Stimulated activated naive CD8-positive, alpha-beta T cell treated with anti-CD3 and anti-CD28 coated beads, Interleukin-15, Interleukin-2, amounts not matched to agents 100 U/mL and 50 U/mL, for 24 hours (primary cell): ENCODE data around the gene TMEM97.
"Not testable (repeated sequence)": the region's sequence is repeated elsewhere in the genome, so short reads cannot be mapped to it uniquely, and the experiment has no call there.

ENCODE experiments used
- ATAC-seq: fragments of 150-1000 bp; cut with Tn5 transposase; one replicate; pipeline ENCODE4 v1.10.0; 2021
- DNase-seq: peaks from one replicate; pipeline ENCODE4 v3.0.0; 2021

The TMEM97 gene

DNA sequence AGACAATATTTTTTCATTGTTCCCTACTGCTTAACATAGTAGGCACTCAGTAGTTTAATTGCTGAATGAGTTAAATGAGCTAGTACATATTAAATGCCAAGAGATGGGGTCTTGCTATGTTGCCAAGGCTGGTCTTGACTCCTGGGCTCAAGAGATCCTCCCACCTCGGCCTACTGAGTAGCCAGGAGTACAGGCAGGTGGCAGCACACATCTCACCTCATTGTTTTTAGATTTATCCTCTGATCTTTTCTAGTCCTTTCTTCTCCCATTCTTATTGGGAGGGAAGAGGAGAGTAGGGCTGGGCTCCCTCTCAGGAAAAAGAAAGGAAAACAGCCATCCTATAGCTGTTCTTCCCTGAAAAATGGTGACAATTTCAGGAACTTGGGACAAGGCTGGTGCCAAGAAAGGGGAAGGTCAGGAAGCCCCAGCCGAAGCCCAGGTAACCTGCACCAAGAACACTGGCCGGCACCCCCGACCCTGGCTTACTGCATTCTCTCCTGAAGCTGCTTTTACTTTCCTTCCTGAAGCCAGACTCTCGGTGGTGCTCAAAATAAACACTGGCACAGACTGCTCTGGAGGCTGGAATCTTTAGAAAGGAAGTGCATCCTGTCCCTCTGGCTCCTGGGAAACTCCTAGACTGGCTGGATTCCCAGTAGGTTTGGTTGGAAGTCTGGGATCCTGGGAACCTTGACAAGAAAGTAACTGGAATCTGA is 19.2 kb downstream of the TMEM97 start:
- DNase-seq, result no peak
- ATAC-seq, result no peak

DNA sequence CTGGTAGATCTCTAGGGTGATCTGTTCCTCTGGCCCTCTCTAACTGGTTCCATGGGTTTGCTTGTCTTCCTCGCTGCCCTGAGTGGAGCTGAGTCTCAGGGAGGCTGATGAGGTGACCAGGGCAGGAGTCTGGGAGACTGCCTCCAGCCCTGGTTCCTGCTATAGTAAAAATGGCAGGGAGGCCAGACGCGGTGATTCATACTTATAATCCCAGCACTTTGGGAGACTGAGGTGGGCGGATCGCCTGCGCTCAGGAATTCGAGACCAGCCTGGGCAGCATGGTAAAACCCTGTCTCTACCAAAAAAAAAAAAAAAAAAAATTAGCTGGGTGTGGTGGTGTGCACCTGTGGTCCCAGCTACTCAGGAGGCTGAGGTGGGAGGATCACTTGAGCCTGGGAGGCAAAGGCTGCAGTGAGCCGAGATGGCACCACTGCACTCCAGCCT is 19.8 kb downstream of the TMEM97 start:
- ATAC-seq, DNase-seq: not testable (repeated sequence)

DNA sequence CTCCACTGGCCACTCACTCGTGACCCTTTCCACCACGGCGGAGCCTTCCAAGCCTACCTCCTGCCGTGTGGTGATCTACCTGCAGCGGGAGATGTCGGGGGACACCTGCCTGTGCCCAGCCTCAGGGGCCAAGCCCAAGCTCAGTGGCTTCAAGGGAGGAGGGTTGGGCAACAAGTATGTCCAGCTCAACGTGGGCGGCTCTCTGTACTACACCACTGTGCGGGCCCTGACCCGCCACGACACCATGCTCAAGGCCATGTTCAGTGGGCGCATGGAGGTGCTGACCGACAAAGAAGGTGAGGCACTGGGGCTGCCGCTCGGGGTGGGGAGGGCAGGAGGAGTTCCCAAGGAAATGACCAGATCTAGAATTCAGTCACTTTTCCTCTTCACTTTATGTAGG is 20.4 kb downstream of the TMEM97 start:
- no peak for ATAC-seq
- DNase-seq, result no peak

DNA sequence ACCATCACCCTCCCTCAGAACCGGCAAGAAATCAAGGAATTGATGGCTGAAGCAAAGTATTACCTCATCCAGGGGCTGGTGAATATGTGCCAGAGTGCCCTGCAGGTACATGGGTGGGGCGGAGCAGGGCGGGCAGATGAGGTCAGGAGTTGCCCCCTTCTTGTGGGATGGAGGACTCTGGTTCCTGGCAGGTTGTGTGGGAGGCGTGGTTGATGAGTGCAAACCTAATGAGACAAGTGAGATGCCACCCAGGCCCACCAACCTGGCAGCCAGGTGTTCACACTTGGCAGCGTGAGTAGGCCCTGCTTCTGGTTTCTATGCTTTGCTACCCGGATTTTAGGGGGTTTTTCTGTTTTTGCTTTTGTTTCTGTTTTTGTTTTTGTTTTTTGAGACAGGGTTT is 21.4 kb downstream of the TMEM97 start:
- ATAC-seq, result no peak
- DNase-seq, result no peak

DNA sequence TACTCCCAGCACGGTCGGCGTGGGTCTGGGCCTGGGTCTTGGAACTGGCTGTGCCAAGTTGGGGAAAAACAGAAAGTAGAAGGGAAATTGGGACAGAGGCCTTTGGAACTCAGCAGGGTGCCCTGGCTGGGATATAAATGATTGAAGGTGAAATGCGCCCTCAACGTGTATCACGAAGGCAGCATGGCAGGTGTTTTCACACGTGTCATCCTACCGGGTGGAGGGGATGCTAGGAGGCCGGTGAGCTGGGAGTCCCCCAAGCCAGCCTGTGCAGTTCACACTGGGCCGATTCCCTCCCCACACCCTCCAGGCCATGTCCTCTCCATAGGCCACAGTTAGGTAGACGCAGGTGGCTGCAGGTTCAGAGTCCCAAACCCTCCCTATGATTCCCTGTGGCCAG is 22.5 kb downstream of the TMEM97 start:
- DNase-seq (no peak), ATAC-seq (no peak)

DNA sequence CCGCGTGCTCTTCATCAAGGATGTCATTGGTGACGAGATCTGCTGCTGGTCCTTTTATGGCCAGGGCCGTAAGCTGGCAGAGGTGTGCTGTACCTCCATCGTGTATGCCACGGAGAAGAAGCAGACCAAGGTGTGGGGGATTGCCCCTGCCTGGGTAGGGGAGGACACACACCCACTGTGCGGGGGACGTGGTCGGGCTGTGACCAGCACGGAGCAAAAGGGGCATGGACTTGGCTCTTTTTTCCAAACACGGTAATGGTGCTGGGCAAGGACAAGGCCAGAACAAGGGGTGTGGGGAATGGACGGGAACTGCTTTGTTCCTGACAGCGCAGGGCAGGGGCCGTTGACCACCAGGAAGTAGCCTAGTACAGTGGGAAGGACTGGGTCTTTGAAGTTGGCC is 23.3 kb downstream of the TMEM97 start:
- no peak for ATAC-seq
- DNase-seq, result no peak

DNA sequence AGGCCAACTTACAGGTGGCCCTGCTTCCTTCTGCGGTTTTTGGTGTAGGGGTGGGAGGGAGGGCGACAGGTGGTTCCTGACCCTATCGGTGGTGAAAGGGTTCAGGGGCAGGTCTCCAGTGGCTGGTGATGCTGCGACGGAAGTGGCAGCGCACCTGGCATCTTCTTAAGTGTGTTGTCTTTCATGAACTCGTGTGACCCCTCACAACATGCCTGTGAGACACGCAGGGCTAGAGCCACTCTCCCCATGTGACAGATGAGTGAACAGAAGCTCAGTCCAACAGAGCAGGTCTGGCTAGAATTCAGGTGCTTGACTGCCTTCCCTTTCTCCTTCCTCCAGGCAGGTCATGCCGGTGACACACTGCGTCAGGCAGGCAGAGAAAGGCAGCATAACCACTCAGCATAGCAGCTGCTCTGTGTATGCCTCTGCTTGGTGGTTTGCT is 24.5 kb downstream of the TMEM97 start:
- DNase-seq, result no peak
- no peak for ATAC-seq

DNA sequence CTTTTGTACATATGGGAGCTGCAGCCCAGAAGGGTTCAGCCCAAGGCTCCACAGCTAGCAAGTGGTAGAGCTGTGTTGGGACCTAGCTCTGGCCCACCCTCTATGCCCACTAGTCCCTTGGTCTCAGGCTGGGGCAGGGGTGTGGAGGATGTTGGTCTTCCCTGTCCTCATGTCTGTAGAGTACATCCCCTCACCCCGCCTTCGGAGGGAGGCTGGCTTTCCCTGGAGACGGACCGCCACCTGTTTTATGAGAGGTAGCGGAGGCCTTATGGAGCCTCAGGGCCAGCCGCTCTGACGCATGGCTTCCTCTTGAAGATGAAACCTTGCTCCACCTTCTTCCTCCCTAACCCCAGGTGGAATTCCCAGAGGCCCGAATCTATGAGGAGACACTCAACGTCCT is 25.0 kb downstream of the TMEM97 start:
- ATAC-seq (peak; percentile 24), DNase-seq (no peak)

DNA sequence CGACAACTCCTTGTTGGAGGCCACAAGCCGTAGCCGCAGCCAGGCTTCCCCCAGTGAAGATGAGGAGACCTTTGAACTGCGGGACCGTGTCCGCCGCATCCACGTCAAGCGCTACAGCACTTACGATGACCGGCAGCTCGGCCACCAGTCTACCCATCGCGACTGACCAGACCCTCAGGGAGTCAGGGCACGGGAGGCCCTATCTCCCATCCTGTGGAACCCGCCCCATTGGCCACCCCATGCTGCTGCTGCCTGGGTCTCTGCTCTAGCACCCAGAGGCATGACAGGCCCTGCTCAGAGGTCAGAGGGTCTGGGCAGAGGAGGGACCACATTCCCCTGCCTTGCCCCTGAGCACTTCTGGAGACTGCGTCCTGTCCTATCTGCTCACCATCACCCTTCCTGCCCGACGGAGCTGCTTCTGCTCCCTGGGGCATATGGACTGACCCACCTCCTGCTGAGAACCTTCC is 25.5 kb downstream of the TMEM97 start:
- no peak for DNase-seq
- ATAC-seq, result no peak

DNA sequence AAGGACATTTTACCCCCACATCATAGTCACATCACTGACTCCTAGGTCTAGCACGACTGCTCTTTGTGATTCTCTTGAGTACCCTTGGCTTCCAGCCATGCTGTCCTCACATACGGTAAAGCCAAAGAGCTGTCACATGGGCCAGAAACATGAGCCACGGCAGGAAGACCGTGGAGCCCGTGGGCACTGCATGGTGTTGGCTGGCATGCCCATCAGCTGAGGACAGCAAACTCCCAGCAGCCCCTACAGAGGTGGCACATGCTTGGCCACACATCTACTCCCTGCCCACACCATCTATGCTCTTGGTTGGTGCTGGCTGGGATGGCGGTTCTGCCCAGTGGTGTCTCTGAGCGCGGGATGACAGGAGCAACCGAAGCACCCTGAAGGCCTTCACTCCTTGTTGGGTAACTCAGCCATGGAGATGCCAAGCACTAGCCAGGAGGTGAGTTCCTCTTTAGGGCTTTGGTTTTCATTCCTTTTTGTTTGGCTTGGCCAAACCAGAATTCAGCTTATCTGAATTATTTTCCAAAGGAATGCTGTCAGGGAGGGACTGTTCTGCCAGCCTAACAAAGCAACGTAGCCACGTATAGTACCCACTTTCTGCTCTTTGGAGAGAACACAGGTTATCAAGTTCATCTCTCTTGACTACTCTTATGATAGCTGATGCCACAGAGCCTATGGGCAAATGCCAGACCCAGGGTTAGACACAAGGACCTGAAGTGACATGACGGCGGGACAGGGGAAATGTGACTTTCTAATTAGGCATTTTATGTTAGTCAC is 26.6 kb downstream of the TMEM97 start:
- ATAC-seq (no peak), DNase-seq (no peak)

DNA sequence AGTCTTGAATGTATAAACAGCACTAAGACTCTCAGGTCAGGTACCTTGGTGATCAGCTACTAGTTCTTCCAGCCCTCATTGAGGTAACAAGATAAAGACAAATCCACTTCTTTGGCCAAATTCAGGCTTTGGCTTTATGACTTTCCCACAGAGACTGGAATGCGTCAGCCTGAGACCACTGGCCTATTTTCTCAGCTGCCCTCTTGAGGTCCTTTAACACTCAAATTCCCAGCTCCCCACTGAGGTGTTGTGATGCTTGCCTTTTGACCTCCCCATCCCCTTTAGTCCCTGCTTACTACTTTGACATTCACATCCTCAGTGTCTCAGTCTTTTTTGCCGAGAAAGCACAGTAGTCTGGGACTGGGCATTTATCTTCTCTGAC is 27.2 kb downstream of the TMEM97 start:
- no peak for ATAC-seq
- DNase-seq, result no peak

DNA sequence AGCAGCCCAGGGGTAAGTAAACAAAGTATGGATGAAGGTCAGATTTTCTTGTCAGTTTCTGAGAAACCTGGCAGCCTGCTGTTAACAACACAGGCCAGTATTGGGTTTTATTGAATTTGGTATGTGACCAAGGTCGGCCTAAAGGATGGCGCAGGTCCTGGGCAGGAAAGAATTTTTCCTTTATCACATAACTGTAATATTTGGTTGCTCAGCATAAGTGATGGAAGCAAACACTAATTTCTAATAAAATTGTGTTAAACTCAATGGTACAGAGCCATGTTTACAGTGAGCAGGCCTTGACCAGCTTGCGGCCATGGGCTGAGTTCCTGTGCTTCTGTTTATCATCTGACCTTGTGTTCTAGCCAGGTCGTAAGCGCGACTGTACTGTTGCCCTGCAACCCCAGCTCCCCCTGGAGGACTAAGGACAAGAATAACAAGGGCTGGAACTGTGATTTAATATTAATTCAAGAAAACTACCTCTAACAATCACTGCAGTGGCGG is 27.8 kb downstream of the TMEM97 start:
- ATAC-seq (no peak), DNase-seq (no peak)

DNA sequence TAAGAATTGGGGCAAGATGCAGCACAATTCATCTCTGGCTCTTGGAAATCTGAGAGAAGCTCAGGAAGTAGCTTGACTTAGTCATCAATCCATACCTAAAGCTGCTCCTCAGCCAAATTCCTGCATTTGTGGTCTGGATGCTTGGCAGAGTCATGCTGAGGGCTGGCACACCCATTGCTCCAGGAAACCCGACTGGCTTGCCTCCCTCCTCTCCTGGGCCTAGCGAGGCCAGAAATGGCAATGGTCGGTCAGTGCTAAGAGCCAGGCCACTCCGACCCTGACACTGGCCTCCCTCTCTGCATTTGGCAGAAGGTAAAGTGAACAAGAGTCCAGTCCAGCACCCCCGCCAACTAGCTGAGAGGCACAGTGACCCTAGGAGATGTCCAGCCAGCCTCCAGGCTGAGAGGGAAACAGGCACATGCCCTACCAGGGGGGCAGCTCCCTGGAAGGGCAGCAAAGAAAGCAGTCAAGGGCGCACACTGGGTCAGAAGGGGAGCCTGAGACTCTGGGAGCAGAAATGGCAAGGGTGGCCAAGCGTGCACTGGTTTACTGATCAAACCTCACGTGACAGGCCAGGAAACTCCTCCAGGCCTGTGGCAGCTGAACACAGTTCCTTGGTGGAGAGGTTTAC is 28.4 kb downstream of the TMEM97 start:
- no peak for DNase-seq
- ATAC-seq, result no peak

DNA sequence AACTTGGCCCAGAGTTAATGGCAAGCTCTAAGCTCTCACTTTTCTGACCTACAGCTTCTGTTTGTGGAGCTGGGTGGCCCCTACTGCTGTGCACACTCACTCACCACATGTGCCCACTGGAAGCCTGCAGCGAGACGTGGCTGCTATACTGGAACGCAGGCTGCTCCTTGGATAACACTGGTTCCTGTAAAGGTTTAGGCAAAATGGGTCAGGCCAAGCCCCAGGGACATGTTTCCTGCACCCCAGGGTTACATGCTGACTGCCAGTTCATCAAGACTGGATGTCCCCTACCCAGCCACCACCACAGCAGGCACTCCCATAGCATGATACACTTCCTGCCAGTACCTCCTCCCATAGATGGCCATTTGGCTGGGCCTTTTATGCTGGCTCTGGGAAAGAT is 30.0 kb downstream of the TMEM97 start:
- ATAC-seq (no peak), DNase-seq (no peak)

DNA sequence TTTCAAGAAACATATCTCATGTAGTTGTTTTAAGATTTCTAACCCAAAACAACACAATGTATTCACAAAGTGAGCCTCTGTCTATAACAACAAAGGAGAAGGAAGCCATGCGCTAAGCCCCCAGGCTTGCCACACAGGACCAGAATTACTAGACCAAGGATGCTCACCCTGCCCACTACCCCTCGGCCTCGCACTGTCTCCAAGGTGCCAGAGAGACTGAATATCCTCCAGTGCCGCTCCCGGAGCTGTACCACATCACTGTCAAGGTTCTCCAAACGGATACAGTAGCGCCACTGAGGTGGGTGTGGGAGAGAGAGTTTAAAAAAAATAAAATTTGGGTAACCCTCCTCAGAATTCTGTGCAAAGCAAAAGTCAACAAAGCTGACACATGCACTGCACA is 31.3 kb downstream of the TMEM97 start:
- no peak for ATAC-seq

DNA sequence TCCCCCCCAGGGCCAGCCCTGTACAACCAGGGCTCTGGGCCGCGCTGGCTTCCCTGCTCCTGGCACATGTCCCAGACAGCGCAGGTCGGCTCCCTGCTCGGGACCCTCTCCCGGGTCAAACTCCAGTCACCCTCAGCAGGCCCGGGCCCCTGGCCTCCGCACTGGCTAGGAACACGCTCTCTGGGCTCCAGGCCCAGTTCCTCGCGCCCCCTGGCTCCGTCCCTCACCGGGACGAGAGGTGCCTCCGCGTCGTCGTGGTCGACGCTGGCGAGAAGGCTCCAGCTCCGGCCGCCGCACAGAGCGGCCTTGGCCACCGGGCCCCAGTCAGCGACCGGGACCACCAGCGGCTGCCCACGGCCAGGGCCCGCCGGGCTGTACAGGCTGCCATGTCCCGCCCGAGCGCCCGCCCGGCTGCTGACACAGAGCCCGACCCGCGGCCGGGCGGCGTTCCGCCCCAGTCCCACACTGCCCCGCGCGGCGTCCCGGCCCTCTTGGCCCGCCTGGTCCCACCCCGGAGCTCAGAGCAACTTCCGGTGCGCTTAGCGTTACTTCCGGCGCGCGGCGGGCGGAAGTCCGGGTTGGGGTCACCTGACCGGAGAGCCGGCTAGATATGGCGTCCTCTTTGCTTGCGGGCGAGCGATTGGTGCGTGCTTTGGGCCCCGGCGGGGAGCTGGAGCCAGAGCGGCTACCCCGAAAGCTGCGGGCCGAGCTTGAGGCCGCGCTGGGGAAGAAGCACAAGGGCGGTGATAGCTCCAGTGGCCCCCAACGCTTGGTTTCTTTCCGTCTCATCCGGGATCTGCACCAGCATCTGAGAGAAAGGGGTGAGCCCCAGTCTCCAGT is 38.3 kb downstream of the TMEM97 start, which contains the start of gene POLDIP2:
POLDIP2 (minus strand) TSS at position 467 of the 840 bp plus-strand sequence; CDS start at position 388, 79 bp downstream.
- peak; percentile 100 for ATAC-seq
- peak; percentile 97 for DNase-seq

More for the DNA sequence above, 31.3 kb downstream of the TMEM97 start:
- DNase-seq, result no peak

DNA sequence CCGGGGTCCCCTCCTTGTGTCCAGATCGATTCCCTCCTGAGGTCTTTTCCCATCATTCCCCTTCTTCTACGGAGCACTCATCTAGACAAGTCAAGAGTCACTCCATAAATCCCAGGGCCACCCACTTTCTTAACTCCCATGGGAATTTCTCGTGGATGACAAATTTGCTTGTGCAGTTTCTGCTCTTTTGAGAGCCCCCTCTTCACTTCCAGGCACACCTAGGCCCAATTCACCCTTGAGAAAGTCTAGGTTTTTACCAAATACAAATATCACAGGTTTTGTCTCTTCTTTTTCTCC is 38.8 kb downstream of the TMEM97 start:
- ATAC-seq (no peak), DNase-seq (no peak)

DNA sequence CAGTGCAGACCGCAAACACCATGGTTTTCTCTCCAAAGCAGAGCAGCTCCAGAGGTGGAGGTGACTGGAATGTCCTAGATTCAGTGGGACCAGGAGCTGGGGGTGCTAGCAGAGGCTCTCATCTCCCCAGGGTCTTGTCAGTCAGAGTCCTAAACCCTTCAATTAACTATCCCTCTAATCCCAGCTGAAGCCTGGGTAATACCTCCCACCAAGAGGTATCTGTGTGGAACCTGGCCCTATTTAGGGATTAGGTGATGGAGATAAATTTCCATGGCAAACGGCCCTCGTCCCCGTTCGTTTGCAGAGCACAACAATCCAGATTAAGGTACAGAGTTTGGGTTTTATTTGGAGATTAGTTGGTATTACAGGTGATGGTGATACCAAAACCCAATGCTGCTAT is 44.2 kb downstream of the TMEM97 start:
- DNase-seq (no peak), ATAC-seq (no peak)

DNA sequence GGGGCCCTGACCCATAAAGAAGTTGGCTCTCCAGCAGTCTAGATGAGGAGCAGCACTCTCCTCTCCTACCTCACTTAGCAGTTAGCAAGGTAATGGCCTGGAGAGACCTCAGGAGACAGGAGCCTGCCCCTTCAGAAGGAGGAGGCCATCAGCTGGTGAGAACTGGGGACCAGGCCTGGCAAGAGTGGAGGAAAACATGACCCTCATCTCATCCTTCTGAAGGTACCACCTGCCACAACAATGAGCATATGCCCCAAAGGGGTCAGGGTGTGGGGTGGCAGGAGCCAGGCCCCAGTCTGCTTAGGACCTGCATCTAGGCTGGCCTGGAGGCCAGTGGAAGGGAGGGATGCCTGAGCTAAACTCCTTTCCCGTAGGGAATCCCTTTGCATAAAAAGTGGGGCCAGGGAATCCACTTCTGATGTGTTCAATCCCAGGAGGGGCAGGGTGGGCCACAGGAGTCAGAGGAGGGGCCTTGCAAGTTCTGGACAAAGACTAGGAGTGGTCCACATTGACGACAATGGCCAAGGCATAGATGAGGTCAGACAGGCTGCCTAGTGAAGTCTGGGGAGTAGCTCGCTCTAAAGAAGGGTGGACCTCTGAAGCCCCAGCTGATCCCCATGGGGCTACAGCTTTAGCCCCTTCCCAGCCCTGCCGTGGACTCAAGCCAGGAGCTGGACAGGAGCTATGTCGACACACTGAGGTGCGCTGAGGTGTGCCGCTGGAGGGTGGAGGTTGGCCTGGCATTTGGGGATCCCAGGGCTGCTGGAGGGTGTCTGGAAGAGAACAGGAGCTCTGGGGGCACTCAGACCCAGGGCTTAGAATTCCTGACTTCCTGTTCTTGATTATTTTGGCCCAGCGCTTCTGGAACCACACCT is 45.0 kb downstream of the TMEM97 start:
- no peak for ATAC-seq
- DNase-seq, result no peak

DNA sequence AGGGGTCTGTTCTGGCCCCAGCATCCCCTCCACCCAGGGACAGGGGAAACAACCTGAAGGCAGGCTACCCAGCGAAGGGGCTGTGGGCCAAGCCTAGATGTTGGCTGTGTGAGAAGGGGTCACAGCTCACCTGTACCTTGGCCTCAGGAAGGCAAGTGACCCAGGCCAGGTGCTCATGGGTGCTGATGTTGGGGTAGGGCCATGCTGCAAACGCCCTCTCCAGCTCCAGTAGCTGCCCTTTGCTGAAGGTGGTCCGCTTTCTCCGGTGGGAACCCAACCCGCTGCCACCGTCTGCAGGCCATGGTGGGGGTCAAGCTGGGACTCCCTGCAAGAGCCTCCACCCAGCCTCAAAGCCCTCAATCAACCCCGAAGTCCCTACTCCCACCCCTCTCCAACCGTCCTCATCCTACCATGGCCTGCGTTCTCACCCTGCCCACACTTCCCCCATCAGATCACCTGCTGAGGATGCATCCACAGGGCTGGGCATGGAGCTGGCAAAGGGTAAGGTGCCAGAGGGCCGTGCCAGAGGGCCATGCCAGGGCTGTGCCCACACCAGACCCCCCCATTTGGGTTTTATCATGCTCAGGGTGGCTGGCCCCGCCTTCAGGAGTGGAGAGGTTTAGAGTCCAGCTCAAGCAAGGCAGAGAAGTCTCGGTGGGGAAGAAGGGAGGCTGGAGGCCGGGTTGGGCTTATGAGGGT is 45.8 kb downstream of the TMEM97 start, which contains the start of gene SEBOX:
SEBOX (minus strand) TSS at position 535 of the 699 bp plus-strand sequence; CDS start at position 487, 48 bp downstream.
- DNase-seq (no peak), ATAC-seq (no peak)
